ENCODE data around the gene SNRPD2.
"Not testable (repeated sequence)": the region's sequence is repeated elsewhere in the genome, so short reads cannot be mapped to it uniquely, and the experiment has no call there.

SNRPD2 gene

DNA sequence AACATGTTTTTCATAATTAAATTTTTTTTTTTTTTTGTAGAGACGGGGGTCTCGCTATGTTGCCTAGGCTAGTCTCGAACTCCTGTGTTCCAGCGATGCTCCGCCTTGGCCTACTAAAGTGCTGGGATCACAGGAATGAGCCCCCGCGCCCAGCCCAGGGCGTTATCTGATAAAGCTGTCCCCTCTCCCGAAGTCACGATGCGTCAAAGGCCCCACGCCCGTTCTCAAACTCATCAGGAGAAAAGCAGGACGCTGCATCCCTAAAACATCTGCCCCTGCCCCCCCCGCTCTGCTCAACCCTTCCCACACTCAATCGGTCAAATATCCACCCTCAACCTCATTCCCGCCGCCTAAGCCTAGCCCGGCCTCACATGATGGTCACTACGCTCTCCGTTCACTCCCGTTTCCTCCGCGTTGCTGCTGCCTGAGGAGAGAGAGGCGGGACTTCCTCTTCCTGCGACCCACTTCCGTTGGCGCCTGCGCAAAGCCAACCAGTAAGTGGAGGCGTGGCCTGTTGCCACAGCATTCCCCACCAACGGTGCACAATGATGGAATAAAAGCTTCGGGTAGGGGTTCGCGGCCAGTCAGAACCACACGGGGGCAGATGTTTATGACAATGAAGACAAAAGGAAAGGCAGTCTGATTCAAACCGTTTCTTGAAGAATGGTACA is at the start of gene SNRPD2:
TSS of gene SNRPD2 (minus strand) at position 438 of the 671 bp plus-strand sequence. CDS start at position 373, 65 bp downstream.
- peak; percentile 95 for DNase-seq (ENCODE audit: low spot score)

DNA sequence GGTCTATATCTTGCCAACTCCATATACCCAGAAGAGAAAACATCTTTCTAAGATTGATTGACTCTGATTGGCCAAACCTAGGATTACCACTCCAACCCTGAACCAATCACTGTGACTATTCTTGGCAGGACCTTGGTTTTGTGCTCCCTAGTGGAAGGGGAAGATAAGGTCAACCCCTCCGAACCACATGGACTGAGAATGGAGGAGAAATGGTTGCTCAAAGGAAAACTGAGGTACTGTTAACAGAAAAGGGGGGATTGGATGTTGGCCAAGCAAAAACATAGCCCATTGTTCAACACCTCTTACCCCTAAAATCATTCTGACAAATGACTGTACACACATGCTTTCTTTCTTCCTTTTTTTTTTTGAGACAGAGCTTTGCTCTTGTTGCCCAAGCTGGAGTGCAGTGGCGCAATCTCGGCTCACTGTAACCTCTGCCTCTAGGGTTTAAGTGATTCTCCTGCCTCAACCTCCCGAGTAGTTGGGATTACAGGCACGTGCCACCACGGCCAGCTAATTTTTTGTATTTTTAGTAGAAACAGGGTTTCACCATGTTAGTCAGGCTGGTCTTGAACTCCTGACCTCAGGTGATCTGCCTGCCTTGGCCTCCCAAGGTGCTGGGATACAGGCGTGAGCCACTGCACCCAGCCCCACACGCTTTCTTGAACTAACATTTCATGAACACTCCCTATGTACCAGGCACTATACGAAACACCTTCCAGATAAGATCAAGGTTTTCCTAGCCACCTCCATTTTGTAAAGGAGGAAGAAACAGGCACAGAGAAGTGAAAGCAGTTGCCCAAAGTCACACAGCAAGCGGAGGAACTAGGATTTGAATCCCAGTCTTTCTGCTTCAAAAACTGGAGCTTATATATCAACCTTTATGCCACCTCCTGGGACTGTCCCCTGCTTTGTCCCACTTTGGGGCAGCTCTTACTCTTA is 48.0 kb upstream of the SNRPD2 start:
- no peak for DNase-seq (ENCODE audit: low spot score)

DNA sequence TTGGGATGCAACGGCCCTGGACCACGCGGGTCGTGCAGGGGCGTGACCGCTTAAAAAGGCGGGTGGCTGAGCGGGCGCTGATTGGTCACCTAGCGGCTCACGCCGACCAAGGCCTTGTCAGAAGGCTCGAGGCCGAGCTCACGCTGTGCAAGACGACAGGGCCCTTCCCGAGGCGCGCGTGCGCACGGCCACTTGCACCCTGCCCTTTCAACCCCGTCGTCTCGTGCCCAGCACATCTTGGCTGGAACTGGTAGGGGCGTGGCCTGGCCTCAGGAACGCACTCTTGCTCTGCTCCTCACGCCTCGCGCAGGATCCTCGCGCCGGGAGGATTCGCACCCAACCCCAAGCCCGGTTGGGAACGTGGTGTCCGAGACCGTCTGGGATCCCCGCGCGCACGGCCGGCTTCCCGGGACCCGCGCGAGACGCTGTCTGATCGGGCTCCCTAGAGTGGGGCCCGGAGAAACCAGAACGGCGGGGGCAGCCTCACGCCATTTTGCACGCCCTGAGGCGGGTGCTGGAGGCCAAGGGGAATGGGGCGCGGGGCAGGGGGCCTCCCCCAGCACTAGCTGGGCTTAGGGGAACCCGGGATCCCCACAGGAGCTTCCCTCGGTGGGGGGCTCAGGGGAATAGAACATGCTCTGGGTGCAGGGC is 41.5 kb upstream of the SNRPD2 start, which contains the start of gene MEIOSIN:
TSS of gene MEIOSIN (plus strand) at position 280 of the 651 bp plus-strand sequence. CDS start 1,938 bp downstream, outside the sequence.
- DNase-seq (ENCODE audit: low spot score): no peak

DNA sequence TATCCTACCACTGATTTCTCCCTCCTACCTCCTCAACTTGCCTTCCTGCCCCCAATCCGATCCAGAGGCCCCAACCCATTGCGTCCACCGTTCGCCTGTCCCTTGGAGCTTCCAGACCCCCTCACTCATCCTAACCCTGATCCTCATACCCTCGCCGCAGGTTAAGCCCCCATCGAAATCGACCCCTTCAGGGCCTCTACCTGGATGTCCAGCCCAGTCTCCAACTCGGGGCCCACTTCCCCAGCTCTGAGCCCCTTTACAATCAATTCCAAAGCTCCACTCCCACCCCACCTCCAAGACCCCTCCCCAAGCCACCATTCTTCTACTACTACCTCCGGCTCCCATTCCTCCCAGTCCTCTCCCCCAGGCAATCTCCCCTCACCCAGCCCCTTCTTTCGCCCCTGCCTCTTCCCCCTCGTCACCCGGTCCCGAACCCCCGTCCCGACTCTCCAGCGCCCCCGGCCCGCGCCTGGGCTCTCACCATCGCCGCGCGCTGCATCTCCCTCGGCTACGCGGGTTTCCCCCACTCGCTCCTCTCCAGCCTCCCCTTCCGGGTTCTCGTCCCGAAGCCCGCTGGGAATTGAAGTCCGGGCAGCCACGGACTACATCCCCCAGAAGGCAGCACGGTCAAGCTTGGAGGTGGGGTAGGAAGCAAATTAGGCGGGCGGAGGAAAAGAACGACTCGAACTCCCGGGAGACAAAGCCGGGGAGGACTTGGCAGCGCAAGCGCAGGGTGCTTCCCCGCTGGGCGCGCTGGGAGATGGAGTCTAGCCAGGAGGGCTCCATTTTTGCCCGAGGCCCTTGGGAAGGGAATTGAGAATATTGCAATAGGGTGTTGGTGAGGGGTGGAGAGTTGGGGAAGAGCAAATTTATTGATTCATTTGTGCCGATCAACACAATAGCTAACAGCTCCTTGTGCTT is 38.9 kb upstream of the SNRPD2 start, which contains the start of gene FBXO46:
TSS of gene FBXO46 (minus strand) at position 529 of the 921 bp plus-strand sequence. CDS start 17,401 bp downstream, outside the sequence.
- DNase-seq (ENCODE audit: low spot score): peak; percentile 98

DNA sequence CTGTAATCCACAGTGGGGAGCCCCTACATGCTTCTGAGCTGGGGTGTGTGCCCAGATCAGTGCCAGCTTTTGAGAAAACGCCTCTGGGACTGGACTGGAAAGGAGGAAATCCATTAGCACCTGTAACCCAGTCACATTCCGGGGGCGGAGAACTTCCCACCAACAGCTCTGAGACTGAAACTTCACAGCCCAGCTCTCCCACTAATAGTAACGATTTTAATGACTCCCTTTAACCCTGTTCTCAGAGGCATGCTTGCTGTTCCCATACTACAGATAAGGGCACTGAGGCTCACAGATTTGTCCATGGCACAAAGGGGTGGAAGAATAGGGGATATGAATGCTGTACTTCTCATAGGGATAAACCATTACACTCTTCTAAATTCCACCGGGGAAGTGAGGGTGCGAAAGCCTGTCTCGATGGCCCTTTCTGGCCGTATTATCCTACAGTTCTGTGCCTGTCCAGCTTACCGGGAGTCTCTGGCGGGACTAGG is 38.1 kb upstream of the SNRPD2 start:
- no peak for DNase-seq (ENCODE audit: low spot score)

DNA sequence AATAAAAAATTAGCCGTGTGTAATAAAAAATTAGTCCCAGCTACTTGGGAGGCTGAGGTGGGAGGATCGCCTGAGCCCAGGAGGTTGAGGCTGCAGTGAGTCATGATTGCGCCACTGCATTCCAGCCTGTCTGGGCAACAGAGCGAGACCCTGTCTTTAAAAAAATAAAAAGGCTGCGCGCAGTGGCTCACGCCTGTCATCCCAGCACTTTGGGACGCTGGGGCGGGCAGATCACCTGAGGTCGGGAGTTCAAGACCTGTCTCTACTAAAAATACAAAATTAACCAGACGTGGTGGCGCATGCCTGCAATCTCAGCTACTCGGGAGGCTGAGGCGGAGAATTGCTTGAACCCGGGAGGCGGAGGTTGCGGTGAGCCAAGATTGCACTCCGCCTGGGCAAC is 36.9 kb upstream of the SNRPD2 start:
- DNase-seq (ENCODE audit: low spot score): not testable (repeated sequence)

DNA sequence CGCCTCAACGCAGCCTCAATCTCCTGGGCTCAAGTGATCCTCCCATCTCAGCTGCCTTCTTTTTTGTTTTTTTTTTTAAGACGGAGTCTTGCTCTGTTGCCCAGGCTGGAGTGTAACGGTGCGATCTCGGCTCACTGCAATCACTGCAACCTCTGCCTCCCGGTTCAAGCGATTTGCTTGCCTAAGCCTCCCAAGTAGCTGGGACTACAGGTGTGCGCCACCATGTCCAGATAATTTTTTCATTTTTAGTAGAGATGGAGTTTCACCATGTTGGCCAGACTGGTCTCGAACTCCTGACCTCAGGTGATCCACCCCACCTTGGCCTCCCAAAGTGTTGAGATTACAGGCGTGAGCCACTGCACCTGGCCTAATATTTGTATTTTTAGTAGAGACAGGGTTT is 28.3 kb upstream of the SNRPD2 start:
- DNase-seq (ENCODE audit: low spot score): not testable (repeated sequence)

DNA sequence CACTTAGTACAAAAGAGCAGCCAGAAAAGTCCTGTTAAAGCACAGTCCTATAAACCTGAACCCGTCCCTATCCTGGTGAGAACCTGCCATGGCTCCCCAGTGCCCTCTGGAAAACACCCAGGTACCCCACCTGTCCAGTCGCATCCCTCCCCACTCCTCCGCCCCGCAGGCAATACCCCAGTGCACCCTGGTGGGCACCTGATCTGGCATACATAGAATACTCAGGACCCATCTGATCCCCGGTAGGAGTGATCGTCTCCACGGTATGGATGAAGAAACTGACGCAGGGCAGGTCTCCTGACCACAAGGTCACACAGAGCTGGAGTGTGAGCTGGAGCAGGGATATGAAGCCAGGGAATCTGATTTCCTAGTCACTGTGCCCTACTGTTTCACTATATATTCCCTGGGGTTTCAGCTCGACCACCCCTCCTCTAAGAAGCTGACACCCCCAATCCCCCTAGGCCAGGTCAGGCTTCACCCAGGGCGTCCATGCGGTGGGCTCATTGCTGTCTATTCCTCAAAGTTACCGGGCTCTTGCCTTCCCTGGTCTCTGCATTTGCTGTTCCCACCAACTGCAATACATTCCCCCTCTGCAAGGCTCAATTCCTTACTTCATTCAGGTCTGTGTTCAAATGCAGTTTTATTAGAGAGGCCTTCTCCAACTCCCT is 26.4 kb upstream of the SNRPD2 start:
- DNase-seq (ENCODE audit: low spot score): no peak

DNA sequence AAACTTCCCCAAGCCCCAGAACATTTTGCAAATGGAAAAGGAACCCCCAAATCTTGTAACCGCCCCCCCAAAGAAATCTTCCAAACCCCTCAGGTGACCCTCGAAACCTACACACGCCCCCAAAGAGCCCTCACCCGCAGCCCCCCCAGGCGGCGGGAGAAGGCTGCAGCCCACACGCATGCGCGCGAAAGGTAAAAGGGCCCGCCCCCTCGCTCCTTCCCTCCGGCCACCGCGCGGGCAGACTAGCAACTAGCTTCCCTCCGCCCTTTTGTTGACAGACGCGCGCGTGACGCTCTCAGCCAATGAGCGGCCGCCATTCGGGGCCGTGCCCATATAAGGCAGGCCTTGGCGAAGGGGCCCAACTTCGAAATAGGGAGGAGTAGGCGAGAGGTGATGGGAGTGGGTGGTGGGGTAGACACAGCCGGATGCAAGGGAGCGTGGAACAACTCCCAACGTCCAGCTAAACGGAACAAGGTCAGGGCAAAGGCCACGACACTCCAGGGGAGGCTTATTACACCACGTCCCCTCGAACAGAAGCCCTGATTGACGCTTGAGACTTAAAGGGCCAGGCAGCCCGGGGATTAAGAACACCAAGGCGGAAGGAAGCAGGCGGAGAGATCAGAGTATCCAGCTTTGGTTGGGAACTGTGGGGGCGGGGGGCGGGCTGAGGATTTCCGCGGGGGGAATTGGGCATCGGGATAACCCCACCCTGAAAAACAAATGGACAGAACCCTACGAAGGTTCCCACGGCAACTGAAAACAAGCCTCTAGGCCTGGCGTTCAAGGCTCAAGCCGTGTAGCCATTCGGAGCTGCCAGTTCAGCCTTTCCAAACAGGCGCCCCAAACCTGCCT is 25.6 kb upstream of the SNRPD2 start:
- DNase-seq (ENCODE audit: low spot score): peak; percentile 100

DNA sequence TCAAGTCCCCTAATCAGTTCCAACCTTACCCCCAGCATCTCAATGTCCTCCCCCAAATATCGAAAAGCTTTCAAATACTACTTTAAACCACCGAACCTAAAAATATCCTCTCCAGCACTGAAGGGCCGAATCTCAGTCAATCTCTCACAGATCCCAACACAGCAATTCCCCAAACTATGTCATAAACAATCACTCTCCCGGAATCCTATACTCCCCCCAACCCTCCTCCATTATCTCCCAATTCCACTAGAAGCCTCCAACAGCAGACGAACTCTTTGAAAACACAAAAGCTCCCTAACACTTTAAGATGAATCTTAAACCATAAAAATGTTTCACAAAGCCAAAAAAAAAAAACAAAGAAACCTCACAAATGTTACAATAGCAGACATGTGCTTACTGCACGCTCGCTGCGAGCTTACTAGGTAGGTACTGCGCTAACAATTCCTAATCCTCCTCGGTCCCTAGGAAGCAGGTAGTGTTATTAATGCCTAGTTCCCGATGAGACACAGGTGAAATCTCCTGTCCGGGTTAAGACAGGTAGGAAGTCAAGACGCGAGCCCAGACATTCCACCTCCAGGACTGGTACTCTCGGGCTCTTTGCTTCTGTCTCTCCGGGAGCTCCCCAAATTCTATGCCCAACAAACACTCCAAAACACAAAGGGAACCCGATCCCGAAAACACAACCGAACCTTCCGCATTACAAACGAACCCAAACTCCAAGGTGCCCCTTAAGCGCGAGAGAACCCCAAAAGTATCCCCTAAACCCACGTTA is 24.8 kb upstream of the SNRPD2 start:
- DNase-seq (ENCODE audit: low spot score): peak; percentile 56

DNA sequence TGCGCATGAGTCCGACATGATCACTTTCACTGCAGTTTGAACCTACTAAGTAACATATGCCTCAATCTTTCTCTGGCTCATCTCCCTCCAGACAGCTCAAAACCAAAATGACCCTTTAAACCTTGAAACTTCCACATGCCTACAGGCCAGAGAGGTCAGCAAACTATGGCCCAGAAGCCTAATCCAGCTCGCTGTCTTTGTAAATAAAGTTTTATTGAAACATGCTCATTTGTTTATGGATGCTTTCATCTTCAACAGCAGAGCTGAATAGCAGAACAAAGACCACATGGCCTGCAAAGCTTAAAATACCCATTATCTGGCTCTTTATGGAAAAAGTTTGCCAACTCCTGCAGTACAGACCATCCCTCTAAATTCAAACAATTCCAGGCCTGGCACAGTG is 23.4 kb upstream of the SNRPD2 start:
- DNase-seq (ENCODE audit: low spot score): no peak

DNA sequence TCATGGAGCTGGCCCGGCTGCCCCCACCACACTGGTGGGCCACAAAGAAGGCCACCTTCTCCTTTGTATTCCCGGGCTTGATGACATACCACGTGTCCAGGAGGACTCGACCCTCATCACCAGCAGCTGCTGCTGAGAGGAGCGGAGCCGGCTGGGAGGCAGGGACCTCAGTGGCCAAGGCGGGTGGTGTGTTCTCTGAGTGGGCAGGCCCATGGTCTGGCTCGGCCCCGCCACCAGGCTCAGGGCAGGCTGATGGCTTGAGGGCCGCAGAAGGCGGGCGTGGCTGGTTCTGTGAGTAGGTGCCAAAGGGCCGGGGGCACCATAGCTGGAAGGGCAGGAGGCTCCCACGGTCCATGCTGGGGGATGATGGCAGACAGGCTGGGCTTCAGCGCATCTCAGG is 21.4 kb upstream of the SNRPD2 start:
- no peak for DNase-seq (ENCODE audit: low spot score)

DNA sequence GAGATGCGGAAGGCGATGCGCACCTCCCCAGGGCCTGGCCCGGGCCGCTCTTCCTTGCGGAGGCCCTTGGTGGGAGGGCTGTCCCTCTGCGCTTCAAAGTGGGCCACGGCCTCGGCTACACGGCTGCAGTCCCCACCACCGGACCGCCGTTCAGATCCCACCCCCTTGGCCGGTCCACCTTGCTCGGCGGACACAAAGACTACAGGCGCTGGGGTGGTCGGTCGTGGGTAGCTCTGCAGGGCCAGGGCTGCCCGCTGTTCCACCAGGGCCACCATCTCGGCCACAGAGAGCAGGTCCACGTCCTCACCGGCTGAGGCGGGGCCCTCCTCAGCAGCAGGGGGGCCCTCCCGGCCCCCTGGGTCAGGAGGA is 20.9 kb upstream of the SNRPD2 start:
- no peak for DNase-seq (ENCODE audit: low spot score)

DNA sequence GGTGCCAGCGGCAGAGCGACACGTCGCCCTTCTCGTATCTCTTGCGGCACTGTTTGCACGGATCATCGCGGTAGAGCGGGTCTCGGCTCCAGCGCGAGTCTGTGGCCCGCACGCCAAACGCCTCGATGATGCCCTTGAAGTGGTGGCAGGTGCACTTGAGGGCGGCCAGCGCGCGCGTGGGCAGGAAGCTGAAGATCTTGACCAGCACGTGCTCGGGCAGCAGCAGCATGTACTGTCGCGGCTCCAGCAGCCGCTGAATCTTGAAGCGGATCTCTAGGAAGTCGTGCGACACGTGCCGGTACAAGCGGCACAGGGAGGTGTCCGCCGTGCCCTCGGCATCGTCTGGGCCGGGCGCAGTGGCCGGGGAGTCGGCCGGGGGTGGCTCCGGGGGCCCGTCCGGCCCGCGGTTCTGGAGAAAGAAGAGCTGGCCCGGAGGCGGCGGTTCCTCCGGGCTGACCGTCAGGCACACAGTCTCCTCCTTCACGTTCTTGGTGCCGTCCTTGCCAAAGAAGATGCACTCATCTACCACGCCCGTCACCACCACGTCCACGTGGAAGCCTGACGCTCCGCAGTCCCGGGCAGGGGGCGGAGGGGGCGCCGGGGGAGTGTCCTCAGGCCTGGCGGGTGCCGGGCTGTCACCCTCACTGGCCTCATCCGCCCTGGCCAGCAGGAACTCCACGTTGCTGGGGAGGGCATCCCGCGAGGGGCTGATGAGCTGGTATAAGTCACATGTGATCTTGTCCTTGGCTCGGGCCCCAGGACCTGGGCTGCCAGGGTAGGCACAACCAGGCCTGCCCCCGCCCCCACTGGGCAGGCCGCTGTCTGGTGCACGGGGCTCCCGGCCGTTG is 20.3 kb upstream of the SNRPD2 start:
- DNase-seq (ENCODE audit: low spot score): no peak

DNA sequence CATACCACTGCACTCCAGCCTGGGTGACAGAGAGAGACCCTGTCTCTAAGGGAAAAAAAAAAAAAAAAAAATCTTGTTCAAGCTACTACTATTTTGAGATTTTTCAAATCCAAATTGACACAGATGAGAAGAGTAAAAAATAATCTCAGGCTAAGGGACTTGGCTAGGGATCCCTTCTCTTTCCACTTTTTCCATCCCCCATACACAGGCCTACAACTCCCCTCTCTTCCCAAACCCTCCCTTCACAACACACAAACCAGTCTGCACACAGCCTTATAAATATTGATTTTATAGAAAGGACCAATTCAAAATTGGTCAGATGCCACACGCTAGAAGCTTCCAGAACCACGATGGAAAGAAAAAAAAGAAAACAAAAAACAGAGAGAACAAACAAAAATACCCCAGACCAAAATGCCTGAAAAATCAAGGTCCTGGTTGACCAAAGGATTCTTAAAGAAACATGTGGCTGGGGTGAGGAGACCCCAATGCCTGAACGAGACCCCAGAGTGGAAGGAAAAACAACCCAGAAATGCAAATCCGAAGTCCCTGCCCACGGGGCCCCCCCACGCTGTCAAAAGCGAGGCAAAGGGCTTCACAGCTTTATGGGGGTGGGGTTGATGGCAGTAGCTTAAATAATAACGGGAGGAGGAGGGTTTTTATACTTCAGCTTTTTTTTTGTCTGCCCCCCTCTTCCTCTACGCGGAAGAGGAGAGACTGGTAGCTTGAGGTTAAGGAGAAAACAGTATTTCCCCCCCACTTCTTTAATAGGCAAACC is 18.8 kb upstream of the SNRPD2 start:
- DNase-seq (ENCODE audit: low spot score): no peak

DNA sequence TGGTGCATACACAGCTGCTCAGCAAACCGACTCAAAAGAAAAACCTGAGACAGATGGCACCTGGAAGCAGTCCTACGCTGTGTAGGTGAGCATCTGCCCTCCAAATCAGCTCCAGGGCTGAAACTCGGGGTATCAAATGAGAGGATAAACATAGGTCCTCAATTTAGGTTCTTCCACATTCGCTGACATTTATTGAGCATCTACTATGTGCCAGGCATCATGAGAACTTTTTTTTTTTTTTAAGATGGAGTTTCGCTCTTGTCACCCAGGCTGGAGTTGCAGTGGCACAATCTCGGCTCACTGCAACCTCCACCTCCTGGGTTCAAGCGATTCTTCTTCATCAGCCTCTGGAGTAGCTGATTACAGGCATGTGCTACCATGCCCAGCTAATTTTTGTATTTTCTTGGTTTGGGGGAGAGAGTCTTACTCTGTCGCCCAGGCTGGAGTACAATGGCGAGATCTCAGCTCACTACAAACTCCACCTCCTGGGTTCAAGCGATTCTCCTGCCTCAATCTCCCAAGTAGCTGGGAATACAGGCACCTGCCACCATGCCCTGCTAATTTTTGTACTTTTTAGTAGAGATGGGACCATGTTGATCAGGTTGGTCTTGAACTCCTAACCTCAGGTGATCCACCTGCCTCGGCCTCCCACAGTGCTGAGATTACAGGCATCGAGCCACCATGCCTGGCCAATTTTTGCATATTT is 14.1 kb upstream of the SNRPD2 start:
- DNase-seq (ENCODE audit: low spot score): no peak
